ENCODE measurements around the gene FOXE3.

FOXE3 gene

DNA sequence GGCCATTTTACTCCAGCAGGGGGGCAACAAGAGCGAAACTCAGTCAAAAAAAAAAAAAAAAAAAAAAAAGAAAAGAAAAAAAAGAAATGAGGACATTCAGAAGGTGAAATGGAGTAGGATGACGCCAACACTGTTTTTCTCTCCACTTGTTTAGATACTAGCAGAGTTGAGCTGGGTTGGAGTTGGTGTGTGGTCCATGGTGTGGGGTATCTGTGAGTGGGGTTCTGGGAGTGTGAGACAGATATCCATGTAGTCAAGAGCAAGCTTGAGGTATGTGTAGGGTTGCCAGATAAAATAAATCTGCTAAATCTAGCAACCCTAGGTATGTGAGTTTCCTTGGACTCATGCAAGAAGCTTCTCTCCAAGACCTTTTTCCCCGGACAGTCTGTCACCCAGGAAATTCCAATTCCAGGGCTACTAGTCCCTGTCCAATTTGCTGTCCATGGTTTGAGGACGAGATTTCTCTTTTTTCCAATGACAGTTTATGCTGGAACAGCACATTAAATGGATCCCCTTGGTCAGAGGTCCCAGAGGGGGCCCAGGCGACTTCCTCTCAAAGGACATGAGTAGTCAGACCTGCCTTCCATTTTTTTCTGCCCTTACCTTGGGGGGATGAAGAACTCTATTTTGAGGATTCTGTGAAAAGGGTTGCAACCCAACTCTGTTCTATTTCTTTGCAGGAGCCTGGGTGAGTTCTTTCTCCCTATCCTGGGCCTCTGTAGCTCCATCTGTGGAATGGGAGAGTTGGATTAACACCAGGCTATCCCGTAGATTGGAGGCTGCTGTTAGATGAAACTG is 19.6 kb downstream of the FOXE3 start:
- DNase-seq = no peak

DNA sequence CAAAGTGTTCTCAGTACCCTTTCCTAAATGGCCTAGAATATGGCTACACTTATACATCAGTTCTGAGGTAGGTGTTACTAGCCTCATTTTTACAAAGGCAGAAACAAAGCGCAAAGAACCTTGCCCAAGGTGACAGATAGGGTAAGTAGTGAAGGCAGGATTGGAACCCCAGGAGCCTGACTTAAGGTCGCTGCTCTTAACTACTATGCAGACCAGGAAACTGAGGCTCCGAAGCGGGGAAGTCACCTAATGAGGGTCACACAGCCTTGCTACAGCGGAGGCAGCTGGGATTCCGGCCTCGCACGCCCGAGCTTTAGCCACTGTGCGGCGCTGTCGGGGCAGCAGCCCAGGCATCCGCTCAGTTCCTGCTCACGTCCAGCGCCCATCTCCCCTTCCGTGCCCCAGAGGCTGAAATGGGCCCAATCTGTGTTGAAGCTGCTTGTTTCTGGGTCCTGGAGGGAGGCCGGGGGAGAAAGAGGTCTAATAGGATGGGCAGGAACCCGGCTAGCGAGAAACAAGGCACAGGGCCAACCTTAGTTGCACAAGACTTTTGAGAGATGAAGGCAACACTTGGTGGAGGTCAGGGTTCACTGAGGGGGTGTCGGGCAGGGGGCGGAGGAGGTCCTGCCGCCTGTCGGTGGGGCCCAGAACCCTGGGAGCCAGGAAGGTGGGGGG is 20.4 kb downstream of the FOXE3 start:
- DNase-seq = peak in 8 of 14 donors; percentile 3 to 48 (median 23)

DNA sequence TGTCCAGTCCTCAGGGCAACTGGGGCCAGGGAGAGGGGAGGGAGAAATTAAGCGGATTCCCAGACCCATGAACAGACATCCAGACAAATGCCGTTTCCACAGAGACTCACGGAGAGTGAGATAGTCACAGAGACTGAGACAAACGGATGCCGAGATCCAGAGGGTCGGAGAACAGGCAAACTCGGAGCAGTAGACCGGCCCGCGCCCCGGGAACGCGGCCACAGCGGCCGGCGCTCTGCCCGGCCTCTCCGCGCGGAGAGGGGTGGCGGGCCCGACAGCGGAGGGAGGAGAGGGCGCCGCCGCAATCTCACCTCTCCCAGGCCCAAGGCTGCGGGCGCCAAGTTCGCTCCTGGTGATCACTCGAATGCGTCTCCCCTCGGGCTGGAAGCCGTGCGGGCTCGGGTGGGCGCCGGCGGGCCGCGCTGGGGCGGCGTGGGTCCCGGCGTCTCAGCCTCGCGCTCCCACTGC is 20.9 kb downstream of the FOXE3 start:
- DNase-seq = no peak

DNA sequence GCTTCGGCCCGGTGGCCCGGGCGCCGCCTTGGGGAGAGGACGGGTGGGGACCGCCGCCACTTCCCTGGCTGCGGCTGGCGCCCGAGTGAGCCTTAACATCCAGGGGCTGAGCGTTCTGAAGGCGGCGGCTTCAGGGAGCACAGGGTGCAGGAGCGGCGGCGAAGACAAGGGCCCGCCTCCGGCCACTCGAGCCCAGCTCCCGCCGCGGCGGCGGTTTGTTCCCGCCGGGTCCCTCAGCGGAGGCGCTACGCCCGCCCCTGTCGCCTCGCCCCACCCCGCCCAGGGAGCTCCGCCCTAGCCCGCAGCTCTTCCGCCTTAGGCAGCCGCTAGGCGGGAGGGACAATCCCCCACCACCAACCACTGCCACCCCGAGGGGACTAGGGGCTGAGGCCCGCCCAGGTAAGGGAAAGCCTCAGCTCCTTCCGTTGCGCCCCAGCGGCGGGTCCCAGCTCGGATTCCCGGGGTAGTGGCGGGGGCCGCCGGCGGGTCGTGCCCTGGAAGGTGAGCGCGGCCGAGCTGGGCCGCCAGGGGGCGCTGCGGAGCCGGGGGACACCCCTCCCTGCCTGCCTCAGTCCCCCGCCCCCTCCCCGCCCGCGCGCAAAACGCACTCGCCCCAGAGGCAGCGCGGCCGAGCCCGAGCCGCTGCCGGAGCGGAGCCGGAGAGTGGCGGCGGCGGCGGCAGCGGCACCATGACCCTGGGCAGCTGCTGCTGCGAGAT is 21.5 kb downstream of the FOXE3 start, which contains the start of gene FOXD2:
Gene FOXD2, plus strand, starts transcription at position 598 of the 718 bp plus-strand sequence. Its CDS starts 92 bp downstream, at position 690.
- peak in 11 of 14 donors; percentile 16 to 84 (median 50) for DNase-seq

DNA sequence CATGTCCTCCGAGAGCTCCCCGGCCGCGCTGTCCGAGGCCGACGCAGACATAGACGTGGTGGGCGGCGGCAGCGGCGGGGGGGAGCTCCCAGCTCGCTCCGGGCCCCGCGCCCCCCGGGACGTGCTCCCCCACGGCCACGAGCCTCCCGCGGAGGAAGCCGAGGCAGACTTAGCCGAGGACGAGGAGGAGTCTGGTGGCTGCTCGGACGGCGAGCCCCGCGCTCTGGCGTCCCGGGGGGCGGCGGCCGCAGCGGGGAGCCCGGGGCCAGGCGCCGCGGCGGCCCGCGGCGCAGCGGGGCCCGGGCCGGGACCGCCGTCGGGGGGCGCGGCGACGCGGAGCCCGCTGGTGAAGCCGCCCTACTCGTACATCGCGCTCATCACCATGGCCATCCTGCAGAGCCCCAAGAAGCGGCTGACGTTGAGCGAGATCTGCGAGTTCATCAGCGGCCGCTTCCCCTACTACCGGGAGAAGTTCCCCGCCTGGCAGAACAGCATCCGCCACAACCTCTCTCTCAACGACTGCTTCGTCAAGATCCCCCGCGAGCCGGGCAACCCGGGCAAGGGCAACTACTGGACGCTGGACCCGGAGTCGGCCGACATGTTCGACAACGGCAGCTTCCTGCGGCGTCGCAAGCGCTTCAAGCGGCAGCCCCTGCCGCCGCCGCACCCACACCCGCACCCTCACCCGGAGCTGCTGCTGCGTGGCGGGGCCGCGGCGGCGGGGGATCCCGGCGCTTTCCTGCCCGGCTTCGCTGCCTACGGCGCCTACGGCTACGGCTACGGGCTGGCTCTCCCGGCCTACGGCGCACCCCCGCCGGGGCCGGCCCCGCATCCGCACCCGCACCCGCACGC is 22.3 kb downstream of the FOXE3 start:
- no peak for DNase-seq

DNA sequence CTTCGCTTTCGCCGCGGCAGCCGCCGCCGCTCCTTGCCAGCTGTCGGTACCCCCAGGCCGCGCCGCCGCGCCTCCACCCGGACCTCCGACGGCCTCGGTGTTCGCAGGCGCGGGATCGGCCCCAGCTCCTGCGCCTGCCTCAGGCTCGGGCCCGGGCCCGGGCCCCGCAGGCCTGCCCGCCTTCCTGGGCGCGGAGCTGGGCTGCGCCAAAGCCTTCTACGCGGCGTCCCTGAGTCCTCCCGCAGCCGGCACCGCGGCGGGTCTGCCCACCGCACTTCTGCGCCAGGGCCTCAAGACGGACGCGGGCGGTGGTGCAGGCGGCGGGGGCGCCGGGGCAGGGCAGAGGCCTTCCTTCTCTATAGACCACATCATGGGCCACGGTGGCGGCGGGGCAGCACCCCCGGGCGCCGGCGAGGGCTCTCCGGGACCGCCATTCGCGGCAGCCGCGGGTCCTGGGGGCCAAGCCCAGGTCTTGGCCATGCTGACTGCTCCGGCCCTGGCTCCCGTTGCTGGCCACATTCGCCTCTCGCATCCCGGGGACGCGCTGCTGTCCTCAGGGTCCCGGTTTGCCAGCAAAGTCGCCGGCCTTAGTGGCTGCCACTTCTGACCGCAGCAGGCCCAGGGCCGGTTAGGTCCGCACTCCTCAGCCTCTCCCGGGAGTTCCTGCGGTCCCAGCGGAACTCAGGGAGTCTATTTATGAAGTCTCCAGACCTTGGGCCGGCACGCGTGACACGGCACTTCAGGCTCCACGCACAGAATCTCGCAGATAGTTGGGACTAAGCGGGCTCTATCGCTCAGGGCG is 23.1 kb downstream of the FOXE3 start:
- no peak for DNase-seq

DNA sequence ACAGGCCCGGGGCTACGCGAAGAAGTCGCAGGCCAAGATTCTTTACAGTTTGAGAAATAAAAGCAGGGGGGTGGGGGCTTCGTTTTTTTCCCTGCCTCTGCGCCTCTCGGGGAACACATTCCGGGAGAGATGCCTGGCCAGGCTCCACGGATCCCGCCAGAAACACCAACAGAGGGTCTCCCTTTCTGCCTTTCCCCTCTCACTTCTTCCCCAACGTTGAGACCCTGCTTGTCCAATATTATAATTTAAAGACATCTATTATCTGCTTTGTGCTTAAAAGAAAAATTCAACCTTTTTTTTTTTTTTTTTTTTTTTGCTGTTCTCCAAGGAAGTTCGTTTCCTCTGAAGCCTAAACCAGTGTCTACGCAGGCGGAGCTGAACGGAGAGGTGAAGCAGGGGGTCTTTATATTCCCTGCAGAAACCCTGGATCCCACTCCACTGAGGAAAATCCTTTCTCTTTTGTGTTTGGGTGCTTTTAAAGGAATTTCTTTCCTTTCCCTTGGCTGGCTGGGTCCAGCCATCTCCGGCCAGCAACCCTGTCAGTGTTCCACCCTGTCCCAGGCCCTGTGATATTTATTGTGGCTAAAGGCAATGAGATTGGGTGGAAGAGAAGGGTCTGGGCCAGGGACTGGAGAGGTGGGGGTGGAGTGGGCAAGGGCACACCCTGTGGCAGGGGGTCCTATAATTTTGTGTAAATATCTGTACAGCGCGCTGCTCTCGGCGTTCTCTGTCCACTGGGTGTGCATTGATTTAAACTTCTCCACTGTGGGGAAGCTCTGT is 23.9 kb downstream of the FOXE3 start:
- DNase-seq = no peak

DNA sequence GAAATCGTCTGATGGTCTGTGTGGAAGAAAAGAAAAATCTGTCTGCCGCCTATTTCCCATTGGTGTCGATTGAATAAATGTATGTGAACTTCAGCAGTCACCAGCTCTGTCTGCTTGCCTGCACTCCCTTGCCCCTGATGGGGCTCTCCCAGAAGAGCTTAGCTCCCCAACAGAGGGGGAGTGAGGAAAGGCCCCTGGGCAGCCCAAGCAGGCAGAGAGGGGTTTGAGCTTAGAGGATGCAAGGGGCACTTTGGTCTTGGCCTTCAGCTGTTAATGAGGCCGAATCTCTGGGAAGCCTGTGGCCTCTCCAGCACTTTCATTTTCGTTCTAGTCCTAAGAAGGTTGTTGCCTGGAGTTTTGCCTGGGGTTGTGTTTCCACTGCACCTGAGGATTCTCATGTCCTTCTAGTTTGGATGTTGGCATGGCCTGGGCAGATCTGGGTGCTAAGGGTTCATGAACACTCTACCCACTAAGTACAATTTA is 24.6 kb downstream of the FOXE3 start:
- no peak for DNase-seq

DNA sequence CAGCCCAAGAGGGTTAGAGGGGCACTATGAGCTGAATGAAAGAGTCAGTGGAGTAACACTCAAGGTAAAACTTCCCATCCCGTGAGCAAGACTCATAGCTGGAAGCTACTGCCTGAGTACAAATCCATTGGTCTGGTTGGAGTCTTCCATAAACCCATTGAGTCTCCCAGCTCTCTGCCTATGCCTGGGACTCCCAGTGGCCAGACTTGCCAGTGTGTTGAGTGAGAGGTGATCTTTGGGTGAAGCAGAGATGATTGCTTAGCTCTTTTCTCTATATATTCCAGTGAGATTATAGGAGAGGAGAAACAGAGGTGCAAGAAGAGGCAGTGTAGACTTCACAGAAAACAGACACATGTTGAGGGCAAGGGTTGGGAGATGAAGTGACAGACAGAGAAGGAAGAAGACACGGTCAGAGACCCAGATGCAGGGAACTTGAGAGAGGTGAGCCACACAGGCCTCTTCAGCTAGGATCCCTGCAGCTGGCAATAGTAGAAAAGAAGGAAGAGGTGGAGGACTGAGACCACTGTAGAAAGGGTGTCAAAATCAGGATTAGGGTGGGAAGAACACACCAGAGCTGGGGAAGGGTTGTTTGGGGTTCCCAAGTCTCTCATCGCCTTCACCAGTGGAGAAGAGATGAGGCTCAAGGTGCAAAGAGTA is 25.5 kb downstream of the FOXE3 start:
- DNase-seq = no peak

DNA sequence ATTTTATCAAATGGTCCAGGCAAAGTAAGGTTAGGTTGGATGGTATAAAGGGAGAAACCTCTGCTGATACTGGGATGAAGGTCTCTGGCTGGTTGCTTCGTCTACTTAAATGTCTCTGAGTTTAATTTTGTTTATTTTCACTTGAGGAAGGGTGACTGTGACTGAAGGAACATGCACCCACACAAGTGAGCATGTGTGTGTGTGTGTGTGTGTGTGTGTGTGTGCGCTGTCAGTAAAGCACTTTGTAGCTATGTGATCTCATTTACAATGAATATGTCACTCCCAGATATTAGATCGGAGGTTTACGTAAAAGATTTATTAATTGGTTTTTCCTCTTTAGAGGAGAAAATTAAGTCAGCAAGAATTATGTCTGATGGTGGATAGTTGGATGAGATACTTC is 26.1 kb downstream of the FOXE3 start:
- no peak for DNase-seq

DNA sequence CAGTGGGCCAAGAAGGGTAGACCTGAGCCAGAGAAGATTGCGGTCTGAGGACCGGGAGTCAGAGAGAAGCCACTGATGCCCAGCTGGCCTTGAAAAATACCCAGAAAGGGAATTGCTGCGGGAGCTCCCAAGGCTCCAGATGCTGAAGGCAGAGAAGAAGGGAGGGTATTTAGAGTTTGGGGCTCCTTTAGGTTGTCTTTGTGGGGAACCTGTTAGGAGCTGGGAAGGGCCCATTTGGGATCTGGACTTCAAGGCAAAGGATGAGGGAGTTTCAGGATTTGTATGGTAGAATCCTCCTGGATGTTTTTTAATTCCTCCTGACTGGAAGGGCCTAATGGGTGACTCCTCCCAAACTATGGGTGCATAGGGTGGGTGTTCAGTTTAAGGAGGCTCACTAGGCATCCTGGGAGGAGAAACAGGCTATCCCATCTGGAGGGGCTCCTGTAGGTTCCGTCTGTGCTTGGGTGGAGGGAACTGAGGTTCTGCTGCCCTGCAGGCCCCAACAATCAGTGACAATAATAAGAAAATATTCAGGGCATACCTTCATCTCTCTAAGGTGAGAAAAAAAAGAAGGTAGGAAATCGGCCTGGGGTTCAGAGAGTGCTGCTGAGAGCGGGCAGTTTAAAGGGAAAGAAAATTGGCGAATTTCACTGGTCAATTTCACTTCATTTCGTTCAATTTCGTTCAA is 26.9 kb downstream of the FOXE3 start:
- DNase-seq = no peak

DNA sequence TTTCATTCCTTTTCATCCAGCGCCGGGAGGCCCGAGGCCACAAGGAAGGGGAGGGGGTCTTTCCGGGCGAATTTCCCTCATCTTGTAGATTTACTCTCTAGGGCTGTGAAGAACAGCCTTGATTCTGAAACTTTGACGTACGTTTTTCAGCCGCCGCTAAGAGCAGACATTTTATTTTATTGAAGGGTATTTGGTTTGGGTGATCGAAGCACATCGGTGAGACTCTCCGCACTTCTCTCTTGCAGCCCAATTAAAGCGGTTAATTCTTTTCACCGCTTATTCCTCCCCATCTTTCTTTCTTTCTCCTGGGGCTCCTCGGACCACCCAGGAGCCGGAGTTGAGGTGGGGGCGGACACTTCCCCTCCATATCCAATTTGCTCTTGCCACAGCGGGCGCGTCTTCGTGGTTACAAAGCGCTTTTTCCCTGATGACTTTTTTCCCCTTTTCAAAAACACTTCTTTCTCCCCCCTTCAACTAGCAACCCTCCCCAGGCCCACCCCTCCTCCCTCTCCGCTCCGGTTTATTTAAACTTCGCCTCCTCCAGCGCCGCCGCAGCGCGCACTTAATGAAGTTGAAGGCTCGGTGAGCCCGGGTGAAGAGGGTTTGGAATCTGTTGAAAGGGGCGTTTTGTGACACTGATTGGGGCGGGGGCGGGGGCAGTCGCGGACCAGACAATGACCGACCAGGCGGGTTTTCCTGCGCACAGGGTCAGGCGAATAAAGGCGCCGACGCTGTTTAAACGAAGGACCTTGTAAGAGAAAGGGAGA is 27.6 kb downstream of the FOXE3 start:
- no peak for DNase-seq

DNA sequence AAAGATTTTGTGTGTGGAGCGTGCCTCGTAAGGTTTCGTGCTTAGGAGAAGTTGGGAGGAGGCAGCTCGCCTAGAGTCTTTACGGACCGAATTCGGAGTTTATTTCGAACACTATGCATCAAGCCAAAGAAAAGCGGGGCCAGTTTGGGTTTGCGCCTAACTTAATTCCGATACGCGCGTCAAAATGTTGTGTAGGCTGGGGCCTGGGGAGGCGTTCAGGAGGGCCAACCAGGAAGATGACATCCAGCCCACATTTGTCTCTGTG is 28.1 kb downstream of the FOXE3 start:
- DNase-seq = no peak

DNA sequence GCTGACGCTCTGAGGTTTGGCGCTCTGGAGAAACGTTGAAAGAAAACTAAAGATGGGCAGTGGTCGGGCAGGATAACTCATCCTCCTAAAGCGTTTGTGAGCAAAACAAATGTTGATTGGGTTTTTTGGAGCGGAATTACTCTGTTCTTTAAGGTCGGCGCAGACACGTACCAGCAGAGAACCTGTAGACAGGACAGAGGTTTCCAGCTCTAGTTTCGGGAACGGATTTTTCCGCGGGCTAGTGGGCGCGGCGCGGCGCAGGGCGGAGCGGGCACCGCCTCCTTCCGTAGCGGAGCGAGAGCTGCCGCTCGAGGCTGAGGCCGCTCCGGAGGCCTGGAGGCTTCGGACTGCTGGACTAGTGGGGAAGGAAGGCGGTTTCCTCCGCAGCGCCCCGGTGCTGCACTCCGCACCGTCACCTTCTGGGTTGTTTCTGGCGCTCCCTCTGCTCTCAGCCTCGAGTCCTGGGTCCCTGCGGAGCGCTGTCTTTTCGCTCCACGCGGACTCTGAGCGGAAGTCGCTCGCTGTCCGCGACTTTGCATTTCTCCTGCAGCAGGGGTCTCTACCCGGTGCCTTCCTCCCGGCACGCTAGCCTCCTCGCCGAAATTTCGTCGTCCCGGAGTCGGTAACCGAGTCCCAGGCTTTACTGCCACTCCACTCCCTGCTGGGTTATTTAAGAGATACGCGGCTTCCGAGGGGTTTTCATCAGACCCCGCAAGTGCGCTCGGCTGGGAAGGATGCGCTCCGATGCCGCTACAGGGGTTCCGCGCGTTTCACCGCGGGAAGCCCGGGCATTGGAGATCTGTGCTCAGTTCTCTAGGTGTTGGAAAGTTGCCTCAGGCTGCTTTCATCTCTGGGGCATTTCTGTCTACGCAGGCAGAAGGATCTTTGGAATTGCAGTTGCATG is 28.7 kb downstream of the FOXE3 start:
- no peak for DNase-seq

DNA sequence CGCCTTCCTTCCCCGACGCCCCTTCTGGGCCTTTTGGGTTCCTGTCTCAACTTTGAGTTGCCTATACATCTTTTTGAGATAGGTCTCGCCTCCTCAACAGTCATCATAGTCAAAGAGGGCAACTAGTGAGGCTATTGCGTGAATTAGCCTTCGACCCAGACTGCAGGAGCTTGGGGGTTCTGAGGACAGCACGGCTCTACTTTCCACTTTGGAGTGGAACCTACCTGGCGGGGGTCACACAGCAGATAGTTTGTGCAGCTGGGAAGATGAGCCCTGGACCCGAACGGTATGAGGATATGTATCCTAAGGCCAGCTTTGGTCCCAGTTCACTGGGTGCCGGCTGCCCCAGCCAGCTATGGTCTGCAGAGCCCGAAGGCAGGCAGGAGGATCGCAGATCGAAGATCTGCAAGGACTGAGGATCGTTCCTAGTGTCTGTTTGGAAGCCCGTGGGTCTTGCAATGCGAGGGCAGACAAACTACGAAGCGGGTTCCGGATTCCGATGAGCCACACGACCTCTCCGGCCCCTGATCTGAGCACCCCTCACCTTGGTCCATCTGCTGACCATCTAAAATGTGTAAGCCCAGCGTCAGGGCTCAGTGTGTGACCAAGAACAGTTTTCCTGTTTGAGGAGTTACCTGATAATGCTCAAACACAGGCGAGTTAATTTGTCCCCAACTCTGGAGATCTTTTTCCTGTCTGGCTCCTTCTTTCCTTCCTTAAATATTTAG is 29.9 kb downstream of the FOXE3 start:
- DNase-seq = no peak

DNA sequence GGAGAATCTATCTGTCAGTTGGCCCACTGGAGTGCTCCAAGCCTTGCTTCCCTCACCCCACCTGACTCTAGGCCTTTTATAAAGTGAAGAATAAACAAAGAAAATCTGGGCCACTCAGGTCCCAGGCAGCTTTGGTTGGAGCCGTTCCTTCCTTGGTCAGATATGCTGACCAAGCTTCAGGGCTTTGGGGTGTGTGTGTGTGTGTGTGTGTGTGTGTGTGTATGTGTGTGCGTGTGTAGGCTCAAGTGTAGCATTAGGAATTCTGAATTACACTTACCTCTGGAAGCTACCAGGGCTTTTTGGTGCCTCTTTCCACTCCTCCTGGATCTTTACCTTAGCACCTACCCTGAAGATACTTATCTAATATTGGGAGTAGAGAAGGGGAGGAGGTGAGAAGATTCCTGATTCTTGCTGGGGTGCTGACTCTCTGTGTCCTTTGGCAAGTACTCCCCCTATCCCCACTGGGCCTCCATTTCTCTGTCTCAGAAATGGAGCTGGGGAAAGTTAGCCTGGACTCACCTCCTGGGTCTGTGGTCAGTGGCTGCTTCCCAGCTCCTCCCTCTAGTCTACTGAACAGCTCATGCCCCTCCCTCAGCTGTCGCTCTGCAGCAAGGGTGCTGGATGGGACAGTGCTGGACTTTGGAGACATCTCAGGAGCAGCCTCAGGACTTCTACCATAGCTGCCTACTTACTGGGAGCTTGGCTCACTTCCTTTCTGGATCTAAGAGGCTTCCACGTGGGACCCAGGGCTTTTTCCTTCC is 32.6 kb downstream of the FOXE3 start:
- no peak for DNase-seq

All from C1 segment of cervical spinal cord (tissue), 14 donors.